Nephron progenitor cell (in vitro differentiated cells): Measurements from ENCODE around the gene TLL2.
A peak's percentile ranks its signal among the peaks of the same experiment; 100 is the strongest.

ENCODE experiments used
- DNase-seq: peaks from one replicate; pipeline ENCODE4 v3.0.0; 2021
- H3K27ac Mint-ChIP-seq: 2 replicates; pipeline ENCODE4 v1.8.0; 2021; ENCODE audit warnings: mild to moderate bottlenecking, moderate library complexity, mixed read lengths
- H3K27me3 Mint-ChIP-seq: 2 replicates; pipeline ENCODE4 v1.8.0; 2021; ENCODE audit warnings: mild to moderate bottlenecking, low read depth, mixed read lengths; ENCODE audit not compliant: poor library complexity
- H3K36me3 Mint-ChIP-seq: 2 replicates; pipeline ENCODE4 v1.8.0; 2021; ENCODE audit warnings: low read depth, mixed read lengths
- H3K4me1 Mint-ChIP-seq: 2 replicates; pipeline ENCODE4 v1.8.0; 2021; ENCODE audit warnings: mixed read lengths
- H3K4me3 Mint-ChIP-seq: 2 replicates; pipeline ENCODE4 v1.8.0; 2021; ENCODE audit warnings: mild to moderate bottlenecking, moderate library complexity, mixed read lengths
- H3K9me3 Mint-ChIP-seq: 2 replicates; pipeline ENCODE4 v1.8.0; 2021; ENCODE audit warnings: mild to moderate bottlenecking, moderate library complexity, mixed read lengths
- TF ChIP-seq, protein P1 (sequence below): fragments of 200-600 bp; sonication (generic); IDR thresholded peaks from 2 replicates; pipeline ENCODE4 v1.5.0; 2021; ENCODE audit warnings: antibody characterized with exemption

The TLL2 gene

DNA sequence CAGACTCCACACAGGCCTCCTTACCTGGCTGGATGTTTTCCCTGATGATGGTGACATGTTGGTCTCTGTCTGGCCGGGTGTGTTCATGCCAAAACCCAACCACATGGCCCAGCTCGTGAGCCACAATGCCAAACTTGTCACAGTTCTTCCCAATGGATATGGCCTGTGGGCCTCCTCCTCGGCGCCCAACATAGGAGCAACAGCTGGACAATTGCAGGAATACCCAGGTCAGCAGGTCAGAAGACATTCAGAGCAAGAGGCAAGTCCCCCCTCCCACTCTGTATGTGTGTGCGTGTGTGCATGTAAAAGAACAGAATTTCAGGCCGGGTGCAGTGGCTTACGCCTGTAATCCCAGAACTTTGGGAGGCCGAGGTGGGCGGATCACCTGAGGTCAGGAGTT, 91.2 kb downstream of the TLL2 start:
- no peaks in the 10 kb centered on the region for H3K27me3 Mint-ChIP-seq
- peaks cover 23% of the 10 kb centered on the region for H3K4me1 Mint-ChIP-seq
- DNase-seq = no peak
- H3K27ac Mint-ChIP-seq = no peak overlapping the region
- no peaks in the 10 kb centered on the region for H3K9me3 Mint-ChIP-seq
- no peaks in the 10 kb centered on the region for H3K36me3 Mint-ChIP-seq
- no peak overlapping the region for H3K4me3 Mint-ChIP-seq
- TF ChIP-seq, protein P1, sequence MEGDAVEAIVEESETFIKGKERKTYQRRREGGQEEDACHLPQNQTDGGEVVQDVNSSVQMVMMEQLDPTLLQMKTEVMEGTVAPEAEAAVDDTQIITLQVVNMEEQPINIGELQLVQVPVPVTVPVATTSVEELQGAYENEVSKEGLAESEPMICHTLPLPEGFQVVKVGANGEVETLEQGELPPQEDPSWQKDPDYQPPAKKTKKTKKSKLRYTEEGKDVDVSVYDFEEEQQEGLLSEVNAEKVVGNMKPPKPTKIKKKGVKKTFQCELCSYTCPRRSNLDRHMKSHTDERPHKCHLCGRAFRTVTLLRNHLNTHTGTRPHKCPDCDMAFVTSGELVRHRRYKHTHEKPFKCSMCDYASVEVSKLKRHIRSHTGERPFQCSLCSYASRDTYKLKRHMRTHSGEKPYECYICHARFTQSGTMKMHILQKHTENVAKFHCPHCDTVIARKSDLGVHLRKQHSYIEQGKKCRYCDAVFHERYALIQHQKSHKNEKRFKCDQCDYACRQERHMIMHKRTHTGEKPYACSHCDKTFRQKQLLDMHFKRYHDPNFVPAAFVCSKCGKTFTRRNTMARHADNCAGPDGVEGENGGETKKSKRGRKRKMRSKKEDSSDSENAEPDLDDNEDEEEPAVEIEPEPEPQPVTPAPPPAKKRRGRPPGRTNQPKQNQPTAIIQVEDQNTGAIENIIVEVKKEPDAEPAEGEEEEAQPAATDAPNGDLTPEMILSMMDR = no peak

DNA sequence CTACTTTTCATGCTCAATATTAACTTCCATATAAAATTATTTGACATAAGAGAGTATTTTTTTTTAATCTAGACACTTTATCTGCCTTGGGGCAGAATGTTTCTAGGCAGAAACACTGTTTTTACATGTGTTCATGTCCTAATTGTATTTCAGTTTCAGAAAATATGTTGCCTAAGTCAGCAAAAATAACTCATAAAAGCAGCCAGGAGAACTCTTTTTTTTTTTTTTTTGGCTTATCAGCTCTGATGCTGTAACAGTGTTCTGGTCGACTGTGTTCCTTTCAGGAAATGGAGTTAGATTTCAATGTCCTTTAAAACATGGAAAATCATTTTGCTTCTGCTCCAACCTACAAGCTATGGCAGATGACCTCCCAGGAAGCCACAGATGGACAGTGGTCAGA, 91.7 kb downstream of the TLL2 start:
- H3K27ac Mint-ChIP-seq = no peak overlapping the region
- TF ChIP-seq, protein P1 = no peak
- no peaks in the 10 kb centered on the region for H3K36me3 Mint-ChIP-seq
- H3K27me3 Mint-ChIP-seq = no peaks in the 10 kb centered on the region
- no peaks in the 10 kb centered on the region for H3K9me3 Mint-ChIP-seq
- DNase-seq = no peak
- H3K4me3 Mint-ChIP-seq = no peak overlapping the region
- H3K4me1 Mint-ChIP-seq = peaks cover 23% of the 10 kb centered on the region

DNA sequence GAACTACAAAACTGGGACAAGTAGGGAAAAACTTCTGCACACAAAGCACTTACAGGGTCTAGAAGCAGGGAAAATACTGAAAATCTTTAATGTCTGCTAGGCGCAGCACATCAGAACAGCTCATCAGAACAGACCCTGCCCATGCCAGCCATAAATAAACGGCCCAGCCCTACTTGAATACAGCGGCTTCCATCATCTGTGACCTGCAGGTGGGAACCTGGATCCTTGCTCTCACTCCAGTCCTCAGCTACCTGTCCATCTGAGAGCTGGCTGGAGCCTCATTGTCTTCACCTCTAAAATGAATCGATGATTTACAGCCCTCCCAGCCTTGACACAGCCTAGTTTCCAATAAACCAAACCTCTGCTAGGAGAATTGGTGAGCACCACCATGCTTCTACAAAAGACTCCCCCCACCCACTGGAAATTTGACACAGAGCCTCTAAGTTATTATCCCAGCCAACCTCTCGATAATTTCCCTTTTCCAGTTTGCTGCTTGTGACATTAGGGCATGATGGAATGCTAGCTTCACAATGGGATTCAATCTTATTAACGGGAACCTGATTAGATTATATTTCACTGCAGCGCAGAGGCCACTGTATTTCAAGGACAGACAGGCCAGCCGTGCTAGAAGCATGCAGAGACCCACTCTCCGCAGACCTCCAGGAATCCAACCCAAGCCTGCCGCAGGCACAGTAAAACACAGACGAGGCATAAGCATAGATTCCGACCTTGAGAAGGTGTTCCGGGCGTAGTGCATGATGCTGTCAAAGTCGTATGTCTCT, 93.3 kb downstream of the TLL2 start:
- Mint-ChIP-seq H3K36me3 (no peaks in the 10 kb centered on the region), H3K27ac (peak overlapping the region; percentile 76), H3K27me3 (no peaks in the 10 kb centered on the region), H3K9me3 (no peaks in the 10 kb centered on the region), H3K4me3 (no peak overlapping the region), H3K4me1 (peaks cover 23% of the 10 kb centered on the region)
- no peak for DNase-seq
- TF ChIP-seq, protein P1 = no peak

DNA sequence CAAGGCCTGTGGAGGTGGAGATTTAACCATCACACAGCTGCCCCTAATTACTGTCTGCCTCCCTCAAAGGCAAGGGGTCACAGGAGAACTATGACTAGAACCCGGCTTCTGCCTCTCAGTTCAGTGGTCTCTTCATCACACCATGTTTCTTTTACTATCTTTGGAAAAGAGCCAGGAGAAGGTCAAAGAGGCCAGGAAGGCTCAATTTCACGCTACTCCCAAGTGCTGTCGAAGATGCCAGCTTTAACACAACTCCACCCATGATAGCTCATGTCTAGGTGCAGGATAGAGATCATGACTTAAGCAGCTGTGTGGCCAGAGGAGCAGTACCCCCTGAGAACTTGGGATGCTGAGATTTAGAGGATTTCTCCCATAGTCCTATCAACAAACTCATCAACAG, 94.4 kb downstream of the TLL2 start:
- no peaks in the 10 kb centered on the region for H3K36me3 Mint-ChIP-seq

DNA sequence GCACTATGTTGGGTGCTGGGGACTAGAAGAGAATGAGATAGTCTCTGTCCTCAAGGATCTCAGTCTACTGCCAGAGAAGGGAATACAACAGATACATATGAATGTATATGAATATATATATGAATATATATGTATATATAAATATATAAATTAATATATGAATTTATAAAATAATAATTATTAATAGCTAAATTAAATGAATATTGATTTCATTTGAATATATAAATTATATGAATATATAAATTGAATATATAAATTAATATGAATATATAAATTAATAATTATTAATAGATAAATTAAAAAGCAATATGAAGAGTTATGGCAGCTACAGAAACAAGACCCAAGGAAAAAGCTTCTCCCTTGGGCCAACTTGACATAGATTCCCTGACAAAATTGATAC, 95.1 kb downstream of the TLL2 start:
- H3K27me3 Mint-ChIP-seq = no peaks in the 10 kb centered on the region
- DNase-seq = no peak
- H3K27ac Mint-ChIP-seq = no peak overlapping the region
- H3K9me3 Mint-ChIP-seq = no peaks in the 10 kb centered on the region
- H3K36me3 Mint-ChIP-seq = no peaks in the 10 kb centered on the region
- H3K4me1 Mint-ChIP-seq = peaks cover 23% of the 10 kb centered on the region
- H3K4me3 Mint-ChIP-seq = no peak overlapping the region
- TF ChIP-seq, protein P1 = no peak

More for the DNA sequence above, 94.4 kb downstream of the TLL2 start:
- Mint-ChIP-seq H3K27ac (no peak overlapping the region), H3K4me3 (no peak overlapping the region), H3K9me3 (no peaks in the 10 kb centered on the region), H3K27me3 (no peaks in the 10 kb centered on the region), H3K4me1 (peaks cover 23% of the 10 kb centered on the region)
- no peak for DNase-seq
- TF ChIP-seq, protein P1 = no peak

DNA sequence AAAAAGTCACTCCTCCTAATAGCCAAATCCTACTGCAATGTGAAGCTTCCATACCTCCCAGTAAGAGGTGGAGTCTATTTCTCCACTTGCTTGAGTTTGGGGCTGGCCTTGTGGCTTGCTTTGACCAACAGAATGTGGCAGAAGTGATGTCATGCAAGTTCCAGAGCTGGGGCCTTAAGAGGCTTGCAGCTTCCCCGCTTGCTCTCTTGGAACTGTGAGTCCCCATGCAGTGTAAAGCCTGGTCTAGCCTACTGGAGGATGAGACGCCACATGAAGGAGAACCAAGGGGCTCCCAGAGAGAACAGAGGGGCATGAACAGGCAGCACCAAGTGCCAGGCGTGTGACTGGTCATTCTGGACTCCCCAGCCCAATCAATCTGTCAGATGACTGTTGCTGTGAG, 96.3 kb downstream of the TLL2 start:
- H3K27ac Mint-ChIP-seq = no peak overlapping the region
- no peaks in the 10 kb centered on the region for H3K27me3 Mint-ChIP-seq
- H3K9me3 Mint-ChIP-seq = no peaks in the 10 kb centered on the region
- H3K4me3 Mint-ChIP-seq = no peak overlapping the region
- H3K36me3 Mint-ChIP-seq = no peaks in the 10 kb centered on the region
- DNase-seq = no peak
- peaks cover 23% of the 10 kb centered on the region for H3K4me1 Mint-ChIP-seq
- TF ChIP-seq, protein P1 = no peak
